Stimulated activated CD4-positive, alpha-beta T cell treated with anti-CD3 and anti-CD28 coated beads, Interleukin-1b, Interleukin-23, amount 100 ng/mL, for 24 hours (primary cell): Measurements from ENCODE around the gene TIMP1.

ENCODE experiments used
- DNase-seq, 4 experiments: peaks; one replicate each; pipeline ENCODE4 v3.0.0-alpha.2; 2020; ENCODE audit warnings: low read depth in 4 of 4, low spot score in 1 of 4

Gene TIMP1

GRCh38 chrX:47581731-47582647, at the start of gene TIMP1:
TIMP1 (plus strand) TSS chrX:47582436; CDS start chrX:47583416, 980 bp downstream.
- peak; percentile 37 to 75 (median 52) for DNase-seq

- DNase-seq = no peak
Measured at GRCh38 chrX:47539860-47540259, 42.4 kb upstream of the TIMP1 start.

- DNase-seq = no peak
Measured at GRCh38 chrX:47540754-47541538, 41.3 kb upstream of the TIMP1 start.

- no peak for DNase-seq
Measured at GRCh38 chrX:47543496-47543895, 38.7 kb upstream of the TIMP1 start.

GRCh38 chrX:47556045-47556623, 26.1 kb upstream of the TIMP1 start:
- peak; percentile 47 to 74 (median 56) for DNase-seq

- no peak for DNase-seq
Measured at GRCh38 chrX:47558436-47558835, 23.8 kb upstream of the TIMP1 start.

- no peak for DNase-seq
Measured at GRCh38 chrX:47560179-47560933, 21.9 kb upstream of the TIMP1 start.

- DNase-seq = peak; percentile 73 to 91 (median 84)
Measured at GRCh38 chrX:47560934-47561658, 21.1 kb upstream of the TIMP1 start, which contains the start of gene ARAF. ARAF (plus strand) TSS chrX:47561205; CDS start chrX:47562968, 1,763 bp downstream.

- no peak for DNase-seq
Measured at GRCh38 chrX:47561659-47562151, 20.5 kb upstream of the TIMP1 start.

- DNase-seq = no peak
Measured at GRCh38 chrX:47562615-47563243, 19.5 kb upstream of the TIMP1 start.

- no peak for DNase-seq
Measured at GRCh38 chrX:47563801-47564315, 18.4 kb upstream of the TIMP1 start.

- DNase-seq = no peak
Measured at GRCh38 chrX:47564438-47565085, 17.7 kb upstream of the TIMP1 start.

GRCh38 chrX:47566841-47567240, 15.4 kb upstream of the TIMP1 start:
- DNase-seq = no peak

- peak in 1 of 4 experiments; percentile 18 for DNase-seq
Measured at GRCh38 chrX:47568656-47569295, 13.5 kb upstream of the TIMP1 start.

- DNase-seq = no peak
Measured at GRCh38 chrX:47570794-47571193, 11.4 kb upstream of the TIMP1 start.

GRCh38 chrX:47571215-47571614, 11.0 kb upstream of the TIMP1 start:
- DNase-seq = no peak

- no peak for DNase-seq
Measured at GRCh38 chrX:47571896-47572295, 10.3 kb upstream of the TIMP1 start.

- no peak for DNase-seq
Measured at GRCh38 chrX:47572773-47573340, 9.4 kb upstream of the TIMP1 start.
